Heart left ventricle (tissue), 13 donors: ENCODE measurements around the gene IL31RA.

Experiments used
- CTCF ChIP-seq, 12 donors: fragments of 200-600 bp; sonication (generic) in 4 of 12; IDR thresholded peaks; one replicate each; pipeline versions ENCODE4 v1.5.0 to v1.8.0; 2018 to 2022; ENCODE audit warnings: antibody characterized with exemption in 12 of 12, mild to moderate bottlenecking in 5 of 12
- POLR2A ChIP-seq, 2 donors: fragments of 450-650 bp; IDR thresholded peaks; one replicate each; pipeline ENCODE4 v1.6.1; 2017; ENCODE audit warnings: antibody characterized with exemption in 2 of 2, mild to moderate bottlenecking in 2 of 2, moderate library complexity in 2 of 2
- donor health status: ischemic (EF 13 %, LVEDD 7.1; RV severe dilation, severe dysfunction).
- donor health status: DM: no; HTN: yes; CAD: no.
- donor health status: DM: no; HTN: no; CAD: no.
- donor health status: ischemic (EF 25% LVEDD 6.9; RV normal size, moderate dysfunction).
- donor health status: ischemic (EF 25% LVEDD 5.7; RV mildly dilated, moderate dysfunction).
- donor health status: ischemic (EF 35%, LVEDD 5.7; RV mildly dilated, moderate dysfunction).
- donor health status: nonischemic (EF 11% LVEDD 7.7; RV severe dilation, severe dysfunction).
- donor health status: DM: yes; HTN: yes; CAD: no.
- donor health status: PGD.
- donor health status: ischemic (EF 29% LVEDD 5.4; RV normal size, mild dysfunction).
- donor health status: nonischemic (EF 23%, LVEDD 6.1; RV moderate dilation, normal function).

- TF ChIP-seq CTCF (IDR thresholded peaks at IDR 0.05) (no peak), POLR2A (IDR thresholded peaks at IDR 0.05) (no peak)
These were observed 30.7 kb upstream of the IL31RA start for GRCh38 chr5:55820488-55820887.
